ENCODE measurements around the gene FAM237B.

Gene FAM237B

DNA sequence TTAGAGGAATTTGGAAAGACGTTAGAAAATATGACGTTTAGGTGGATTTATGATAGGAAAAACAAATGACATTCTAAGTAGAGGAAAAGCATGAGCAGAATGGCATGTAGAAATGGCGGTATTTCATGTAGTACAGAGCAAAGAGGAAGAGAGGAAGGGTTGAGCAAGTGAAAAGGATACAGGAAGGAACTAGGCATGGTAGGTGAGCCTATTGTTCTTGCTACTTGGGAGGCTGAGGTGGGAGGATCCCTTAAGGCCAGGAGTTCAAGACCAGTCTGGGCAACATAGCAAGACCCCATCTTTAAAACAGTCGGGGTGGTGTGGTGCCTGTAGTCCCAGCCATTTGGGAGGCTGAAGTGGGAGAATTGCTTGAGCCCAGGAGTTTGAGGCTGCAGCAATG, 26.7 kb upstream of the FAM237B start:
- no peak overlapping the region for H2AFZ ChIP-seq (ENCODE audit: low read depth, low read length)
- peaks cover 8% of the 10 kb centered on the region for H3K36me3 ChIP-seq (replicated peaks; ENCODE audit: low read depth, low read length)
- H3K79me2 ChIP-seq (ENCODE audit: low read length), result peaks cover 58% of the 10 kb centered on the region
- peak overlapping the region; percentile 76 for H3K4me2 ChIP-seq (ENCODE audit: low read length)
- H3K27me3 ChIP-seq (ENCODE audit: low read depth, low read length), result no peaks in the 10 kb centered on the region
- H3K9me3 ChIP-seq (ENCODE audit: insufficient read depth, low read length), result no peaks in the 10 kb centered on the region
- H4K20me1 ChIP-seq (ENCODE audit: insufficient read depth, low read length), result no peaks in the 10 kb centered on the region
- peak overlapping the region; percentile 89 for H3K4me3 ChIP-seq (ENCODE audit: low read length)
- H3K4me1 ChIP-seq (ENCODE audit: low read length), result peaks cover 12% of the 10 kb centered on the region
- H3K27ac ChIP-seq (ENCODE audit: low read length), result no peak overlapping the region
- TF ChIP-seq CTCF (IDR thresholded peaks at IDR 0.05; ENCODE audit: low read depth, low read length) (no peak), EZH2phosphoT487 (IDR thresholded peaks at IDR 0.05; ENCODE audit: low read depth) (no peak)
- peak overlapping the region; percentile 79 for H3K9ac ChIP-seq (ENCODE audit: low read length)

- H3K4me1 ChIP-seq (ENCODE audit: low read length), result peaks cover 12% of the 10 kb centered on the region
- peaks cover 8% of the 10 kb centered on the region for H3K36me3 ChIP-seq (replicated peaks; ENCODE audit: low read depth, low read length)
- H3K27me3 ChIP-seq (ENCODE audit: low read depth, low read length), result no peaks in the 10 kb centered on the region
- H3K27ac ChIP-seq (ENCODE audit: low read length), result peak within 1 kb of the TSS; percentile 79
- H3K9ac ChIP-seq (ENCODE audit: low read length), result peak within 1 kb of the TSS; percentile 79
- no peaks in the 10 kb centered on the region for H3K9me3 ChIP-seq (ENCODE audit: insufficient read depth, low read length)
- no peak for TF ChIP-seq EZH2phosphoT487 (IDR thresholded peaks at IDR 0.05; ENCODE audit: low read depth)
- peak; percentile 60 for TF ChIP-seq CTCF (IDR thresholded peaks at IDR 0.05; ENCODE audit: low read depth, low read length)
- peak within 1 kb of the TSS; percentile 87 for H3K4me2 ChIP-seq (ENCODE audit: low read length)
- peak within 1 kb of the TSS; percentile 89 for H3K4me3 ChIP-seq (ENCODE audit: low read length)
- H2AFZ ChIP-seq (ENCODE audit: low read depth, low read length), result peak within 1 kb of the TSS; percentile 99
- peaks cover 48% of the 10 kb centered on the region for H3K79me2 ChIP-seq (ENCODE audit: low read length)
- H4K20me1 ChIP-seq (ENCODE audit: insufficient read depth, low read length), result no peaks in the 10 kb centered on the region
Measured at GRCh38 chr7:90346336-90347125, 25.4 kb upstream of the FAM237B start, which contains the start of gene GTPBP10. GTPBP10 (plus strand) TSS chr7:90346716; CDS start chr7:90346742, 26 bp downstream.

- Histone ChIP-seq H3K9me3 (ENCODE audit: insufficient read depth, low read length) (no peaks in the 10 kb centered on the region), H4K20me1 (ENCODE audit: insufficient read depth, low read length) (no peaks in the 10 kb centered on the region), H3K4me3 (ENCODE audit: low read length) (peak overlapping the region; percentile 89), H3K79me2 (ENCODE audit: low read length) (peaks cover 42% of the 10 kb centered on the region), H3K36me3 (replicated peaks; ENCODE audit: low read depth, low read length) (peaks cover 8% of the 10 kb centered on the region), H2AFZ (ENCODE audit: low read depth, low read length) (peak overlapping the region; percentile 99), H3K27me3 (ENCODE audit: low read depth, low read length) (no peaks in the 10 kb centered on the region), H3K4me2 (ENCODE audit: low read length) (peak overlapping the region; percentile 87), H3K9ac (ENCODE audit: low read length) (peak overlapping the region; percentile 79), H3K27ac (ENCODE audit: low read length) (peak overlapping the region; percentile 46), H3K4me1 (ENCODE audit: low read length) (peaks cover 12% of the 10 kb centered on the region)
- TF ChIP-seq EZH2phosphoT487 (IDR thresholded peaks at IDR 0.05; ENCODE audit: low read depth) (no peak), CTCF (IDR thresholded peaks at IDR 0.05; ENCODE audit: low read depth, low read length) (no peak)
Measured at GRCh38 chr7:90345595-90346335, 24.7 kb upstream of the FAM237B start.

GRCh38 chr7:90345016-90345415, 23.9 kb upstream of the FAM237B start:
- Histone ChIP-seq H3K9me3 (ENCODE audit: insufficient read depth, low read length) (no peaks in the 10 kb centered on the region), H3K9ac (ENCODE audit: low read length) (no peak overlapping the region), H4K20me1 (ENCODE audit: insufficient read depth, low read length) (no peaks in the 10 kb centered on the region), H3K4me2 (ENCODE audit: low read length) (no peak overlapping the region), H3K27me3 (ENCODE audit: low read depth, low read length) (no peaks in the 10 kb centered on the region), H2AFZ (ENCODE audit: low read depth, low read length) (0 out of 2 replicates have a peak overlapping the region, but pooled peaks have one; percentile 99), H3K4me3 (ENCODE audit: low read length) (no peak overlapping the region), H3K27ac (ENCODE audit: low read length) (no peak overlapping the region), H3K79me2 (ENCODE audit: low read length) (peaks cover 35% of the 10 kb centered on the region), H3K4me1 (ENCODE audit: low read length) (peaks cover 12% of the 10 kb centered on the region), H3K36me3 (replicated peaks; ENCODE audit: low read depth, low read length) (peaks cover 8% of the 10 kb centered on the region)
- no peak for TF ChIP-seq EZH2phosphoT487 (IDR thresholded peaks at IDR 0.05; ENCODE audit: low read depth)
- no peak for TF ChIP-seq CTCF (IDR thresholded peaks at IDR 0.05; ENCODE audit: low read depth, low read length)
